CD14-positive monocyte (primary cell): Measurements from ENCODE around the gene CCDC9B. TPM values are rescaled to one million over a fixed set of nuclear protein-coding genes. Genes with fewer than 3 reads are reported as not detected.

Source experiments
- DNase-seq, 3 donors: peaks; one replicate each; pipeline ENCODE4 v3.0.0-alpha.2; 2011 to 2022
- H2AFZ ChIP-seq: 2 replicates; pipeline ENCODE4 v1.6.0; 2012; ENCODE audit warnings: mild to moderate bottlenecking, low read depth, low read length, inconsistent platforms; ENCODE audit not compliant: insufficient read depth, poor library complexity, severe bottlenecking
- H3K27ac ChIP-seq, 2 donors: 1 replicate in 1 of 2; 2 replicates in 1 of 2; pipeline ENCODE4 v1.5.1; 2012 to 2013; ENCODE audit warnings: low read length in 2 of 2, control low read depth in 1 of 2, inconsistent platforms in 1 of 2, low read depth in 1 of 2, mild to moderate bottlenecking in 1 of 2
- H3K27me3 ChIP-seq, 2 donors: one replicate each; pipeline versions ENCODE4 v1.6.0 to v1.6.1; 2011 to 2013; ENCODE audit warnings: low read length in 2 of 2; ENCODE audit not compliant: control insufficient read depth in 2 of 2, insufficient read depth in 2 of 2
- H3K36me3 ChIP-seq, 2 donors: replicated peaks in 1 of 2; 1 replicate in 1 of 2; 2 replicates in 1 of 2; pipeline versions ENCODE4 v1.5.1 to v1.6.1; 2012 to 2013; ENCODE audit warnings: low read length in 2 of 2, control low read depth in 1 of 2, inconsistent platforms in 1 of 2, mild to moderate bottlenecking in 1 of 2; ENCODE audit not compliant: insufficient read depth in 2 of 2, control insufficient read depth in 1 of 2
- H3K4me1 ChIP-seq, 2 donors: 1 replicate in 1 of 2; 2 replicates in 1 of 2; pipeline versions ENCODE4 v1.5.1 to v1.6.1; 2012 to 2013; ENCODE audit warnings: low read length in 2 of 2, control low read depth in 1 of 2, inconsistent platforms in 1 of 2, mild to moderate bottlenecking in 1 of 2, moderate library complexity in 1 of 2; ENCODE audit not compliant: insufficient read depth in 2 of 2, control insufficient read depth in 1 of 2
- H3K4me2 ChIP-seq: replicated peaks from 2 replicates; pipeline ENCODE3; 2012; ENCODE audit warnings: low read length, moderate library complexity, mild to moderate bottlenecking; ENCODE audit not compliant: poor library complexity, severe bottlenecking; ENCODE audit errors: extremely low read depth
- H3K4me3 ChIP-seq, 3 experiments: fragments of 200-600 bp in 1 of 3; sonication (generic) in 1 of 3; replicated peaks in 1 of 3; 1 replicate in 2 of 3; 2 replicates in 1 of 3; pipeline ENCODE4 v1.5.1; 2011 to 2013; ENCODE audit warnings: low read length in 3 of 3, mild to moderate bottlenecking in 3 of 3, control low read depth in 2 of 3, low read depth in 2 of 3, inconsistent platforms in 1 of 3, moderate library complexity in 1 of 3
- H3K79me2 ChIP-seq: 2 replicates; pipeline ENCODE4 v1.6.0; 2012; ENCODE audit warnings: mild to moderate bottlenecking, control low read depth, inconsistent platforms, low read length, moderate library complexity; ENCODE audit not compliant: insufficient read depth
- H3K9ac ChIP-seq: 2 replicates; pipeline ENCODE4 v1.6.0; 2017; ENCODE audit warnings: low read length, mild to moderate bottlenecking; ENCODE audit not compliant: insufficient read depth, poor library complexity, severe bottlenecking
- H3K9me3 ChIP-seq, 2 donors: replicated peaks in 1 of 2; 1 replicate in 1 of 2; 2 replicates in 1 of 2; pipeline versions ENCODE4 v1.5.1 to v1.6.1; 2012 to 2013; ENCODE audit warnings: low read length in 2 of 2, control low read depth in 1 of 2; ENCODE audit not compliant: control insufficient read depth in 1 of 2, insufficient read depth in 1 of 2
- H4K20me1 ChIP-seq: 2 replicates; pipeline ENCODE4 v1.6.0; 2012; ENCODE audit warnings: mild to moderate bottlenecking, low read length, control low read depth, moderate library complexity; ENCODE audit not compliant: insufficient read depth
- H3K27ac Mint-ChIP-seq, 7 donors: one replicate each; pipeline ENCODE4 v1.8.0; 2020; ENCODE audit warnings: mild to moderate bottlenecking in 7 of 7, mixed read lengths in 7 of 7, moderate library complexity in 6 of 7, inconsistent platforms in 2 of 7
- H3K27me3 Mint-ChIP-seq, 3 donors: one replicate each; pipeline ENCODE4 v1.8.0; 2021 to 2022; ENCODE audit warnings: low read depth in 3 of 3, mild to moderate bottlenecking in 3 of 3, mixed read lengths in 3 of 3, moderate library complexity in 3 of 3, inconsistent platforms in 1 of 3
- H3K36me3 Mint-ChIP-seq, 2 donors: one replicate each; pipeline ENCODE4 v1.8.0; 2020; ENCODE audit warnings: mixed read lengths in 2 of 2, inconsistent platforms in 1 of 2, mild to moderate bottlenecking in 1 of 2
- H3K4me1 Mint-ChIP-seq: one replicate; pipeline ENCODE4 v1.8.0; 2020; ENCODE audit warnings: mild to moderate bottlenecking, mixed read lengths
- H3K4me3 Mint-ChIP-seq, 2 donors: one replicate each; pipeline ENCODE4 v1.8.0; 2020; ENCODE audit warnings: mild to moderate bottlenecking in 2 of 2, mixed read lengths in 2 of 2, moderate library complexity in 1 of 2
- H3K9me3 Mint-ChIP-seq, 7 donors: one replicate each; pipeline ENCODE4 v1.8.0; 2020 to 2022; ENCODE audit warnings: mixed read lengths in 7 of 7, mild to moderate bottlenecking in 6 of 7, moderate library complexity in 6 of 7, inconsistent platforms in 2 of 7
- WGBS: methylation state at CpG from one replicate; pipeline ENCODE4 v1.1.5; 2013; ENCODE audit warnings: missing lambda C conversion rate; ENCODE audit not compliant: insufficient coverage; 5-methylcytosine and 5-hydroxymethylcytosine counted together
- intact Hi-C, 2 donors: fragments of 100-400 bp; cut with micrococcal nuclease; formaldehyde crosslinking; loops; one replicate each; pipeline versions ENCODE4 v1.15.0 to v1.15.1; 2023
- polyA plus RNA-seq, 3 donors: library from polyadenylated mRNA; depleted of rRNA in 1 of 3; unstranded in 2 of 3; stranded (reverse) in 1 of 3; fragments of 300-500 nt in 2 of 3; fragments of >200 nt in 1 of 3; fragmentation: Illumina TruSeq in 2 of 3; gene quantifications; 1 replicate in 2 of 3; 2 replicates in 1 of 3; pipeline ENCODE4 v1.2.3, GENCODE V29; 2012 to 2021
- TF ChIP-seq, protein P1 (sequence below): fragments of 200-600 bp; IDR thresholded peaks from one replicate; pipeline ENCODE4 v1.8.0; 2022; ENCODE audit warnings: antibody characterized with exemption, mild to moderate bottlenecking

Gene CCDC9B
- polyA plus RNA-seq, 3 donors = 0.13 to 2.2 (median 0.39) TPM

DNA sequence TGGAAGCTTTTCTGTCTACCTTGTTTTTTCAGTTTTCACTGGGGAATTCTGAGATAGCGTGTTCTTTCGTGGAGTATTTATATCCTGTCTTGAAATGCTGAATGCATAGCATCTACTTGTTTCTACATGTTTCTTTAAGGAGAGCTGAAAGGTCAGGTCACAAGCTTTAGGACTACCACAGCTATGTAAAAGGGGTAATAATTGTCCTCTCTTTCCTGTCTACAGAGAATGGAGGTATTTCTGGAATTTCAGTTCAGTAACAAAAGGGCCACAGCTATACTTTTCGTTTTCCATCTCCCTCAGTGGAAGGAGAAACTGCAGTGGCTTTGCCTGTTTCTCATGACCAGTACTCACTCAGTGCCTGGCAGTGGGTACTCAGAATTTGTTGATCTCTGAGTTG lies 12.6 kb downstream of the CCDC9B start:
- Histone ChIP-seq H4K20me1 (peaks cover 3% of the 10 kb centered on the region), H3K4me1 (peaks cover 64 to 80% of the 10 kb centered on the region in 2 donors), H3K36me3 (peaks cover 3 to 40% of the 10 kb centered on the region in 2 donors), H3K9me3 (no peaks in the 10 kb centered on the region), H3K27me3 (no peaks in the 10 kb centered on the region), H3K4me3 (no peak overlapping the region), H3K27ac (no peak overlapping the region), H3K4me2 (no peak overlapping the region), H2AFZ (no peak overlapping the region), H3K79me2 (peaks cover 43% of the 10 kb centered on the region), H3K9ac (no peak overlapping the region)
- WGBS = 75% methylated on average over 3 of the region's 3 CpGs
- H3K4me3 Mint-ChIP-seq = no peak overlapping the region
- H3K4me1 Mint-ChIP-seq = peaks cover 82% of the 10 kb centered on the region
- no peak overlapping the region for H3K27ac Mint-ChIP-seq
- H3K36me3 Mint-ChIP-seq = peaks cover 54 to 56% of the 10 kb centered on the region in 2 donors
- TF ChIP-seq, protein P1, sequence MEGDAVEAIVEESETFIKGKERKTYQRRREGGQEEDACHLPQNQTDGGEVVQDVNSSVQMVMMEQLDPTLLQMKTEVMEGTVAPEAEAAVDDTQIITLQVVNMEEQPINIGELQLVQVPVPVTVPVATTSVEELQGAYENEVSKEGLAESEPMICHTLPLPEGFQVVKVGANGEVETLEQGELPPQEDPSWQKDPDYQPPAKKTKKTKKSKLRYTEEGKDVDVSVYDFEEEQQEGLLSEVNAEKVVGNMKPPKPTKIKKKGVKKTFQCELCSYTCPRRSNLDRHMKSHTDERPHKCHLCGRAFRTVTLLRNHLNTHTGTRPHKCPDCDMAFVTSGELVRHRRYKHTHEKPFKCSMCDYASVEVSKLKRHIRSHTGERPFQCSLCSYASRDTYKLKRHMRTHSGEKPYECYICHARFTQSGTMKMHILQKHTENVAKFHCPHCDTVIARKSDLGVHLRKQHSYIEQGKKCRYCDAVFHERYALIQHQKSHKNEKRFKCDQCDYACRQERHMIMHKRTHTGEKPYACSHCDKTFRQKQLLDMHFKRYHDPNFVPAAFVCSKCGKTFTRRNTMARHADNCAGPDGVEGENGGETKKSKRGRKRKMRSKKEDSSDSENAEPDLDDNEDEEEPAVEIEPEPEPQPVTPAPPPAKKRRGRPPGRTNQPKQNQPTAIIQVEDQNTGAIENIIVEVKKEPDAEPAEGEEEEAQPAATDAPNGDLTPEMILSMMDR = no peak
- intact Hi-C loops = no loop called here
- DNase-seq = no peak
- peaks cover 2 to 4% (median 2%) of the 10 kb centered on the region in 3 donors for H3K27me3 Mint-ChIP-seq
- H3K9me3 Mint-ChIP-seq = peaks cover 0 to 2% (median 0%) of the 10 kb centered on the region in 7 donors

DNA sequence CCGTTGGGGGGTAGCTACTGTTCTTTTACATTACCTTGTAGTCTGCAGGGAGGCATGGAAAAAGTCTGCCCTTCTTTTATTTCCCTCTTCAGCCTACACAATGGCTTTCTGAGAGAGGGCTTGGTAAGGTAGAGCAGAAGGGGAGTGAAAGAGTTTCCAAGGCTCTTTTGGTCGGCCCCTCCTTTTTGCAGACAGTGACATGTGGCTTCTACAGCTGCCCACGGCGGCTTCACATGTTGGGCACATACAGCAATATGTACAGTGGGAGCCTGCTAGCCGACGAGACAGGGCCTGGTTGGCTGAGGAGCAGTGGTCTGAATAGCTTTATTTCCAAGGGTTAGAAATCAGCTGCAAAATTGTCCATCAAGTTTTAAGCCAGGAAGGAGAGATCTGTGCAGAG lies 13.3 kb downstream of the CCDC9B start:
- Histone ChIP-seq H3K4me2 (no peak overlapping the region), H2AFZ (no peak overlapping the region), H3K27ac (no peak overlapping the region), H3K36me3 (peaks cover 3 to 40% of the 10 kb centered on the region in 2 donors), H3K4me1 (peaks cover 62 to 80% of the 10 kb centered on the region in 2 donors), H3K9me3 (no peaks in the 10 kb centered on the region), H3K4me3 (no peak overlapping the region), H3K27me3 (no peaks in the 10 kb centered on the region), H3K79me2 (peaks cover 43% of the 10 kb centered on the region), H4K20me1 (peaks cover 3% of the 10 kb centered on the region), H3K9ac (no peak overlapping the region)
- WGBS = 37% methylated on average over 5 of the region's 6 CpGs
- Mint-ChIP-seq H3K4me1 (peaks cover 77% of the 10 kb centered on the region), H3K36me3 (peaks cover 53 to 54% of the 10 kb centered on the region in 2 donors), H3K27me3 (peaks cover 2 to 5% (median 3%) of the 10 kb centered on the region in 3 donors), H3K27ac (no peak overlapping the region), H3K4me3 (no peak overlapping the region), H3K9me3 (peaks cover 0 to 3% (median 0%) of the 10 kb centered on the region in 7 donors)
- intact Hi-C loops = no loop called here
- TF ChIP-seq, protein P1 = no peak
- no peak for DNase-seq
